ENCODE results near the gene RPS6KA2.

Gene RPS6KA2

GRCh38 chr6:166465671-166466087 is 161.4 kb downstream of the RPS6KA2 start:
- no peak for DNase-seq (ENCODE audit: low spot score)

- DNase-seq (ENCODE audit: low spot score): no peak
Measured at GRCh38 chr6:166465003-166465399, 162.1 kb downstream of the RPS6KA2 start.

GRCh38 chr6:166464068-166465002 is 162.7 kb downstream of the RPS6KA2 start:
- no peak for DNase-seq (ENCODE audit: low spot score)

- DNase-seq (ENCODE audit: low spot score): no peak
Measured at GRCh38 chr6:166463359-166464067, 163.5 kb downstream of the RPS6KA2 start.

- no peak for DNase-seq (ENCODE audit: low spot score)
Measured at GRCh38 chr6:166462461-166463135, 164.5 kb downstream of the RPS6KA2 start.

GRCh38 chr6:166461821-166462460 is 165.1 kb downstream of the RPS6KA2 start:
- no peak for DNase-seq (ENCODE audit: low spot score)

GRCh38 chr6:166460473-166461437 is 166.3 kb downstream of the RPS6KA2 start:
- DNase-seq (ENCODE audit: low spot score): no peak

- DNase-seq (ENCODE audit: low spot score): no peak
Measured at GRCh38 chr6:166459906-166460305, 167.1 kb downstream of the RPS6KA2 start.

GRCh38 chr6:166459272-166459671 is 167.8 kb downstream of the RPS6KA2 start:
- DNase-seq (ENCODE audit: low spot score): no peak

GRCh38 chr6:166456395-166457156 is 170.5 kb downstream of the RPS6KA2 start:
- no peak for DNase-seq (ENCODE audit: low spot score)

GRCh38 chr6:166454692-166455515 is 172.1 kb downstream of the RPS6KA2 start:
- no peak for DNase-seq (ENCODE audit: low spot score)

- no peak for DNase-seq (ENCODE audit: low spot score)
Measured at GRCh38 chr6:166453651-166454050, 173.4 kb downstream of the RPS6KA2 start.

- no peak for DNase-seq (ENCODE audit: low spot score)
Measured at GRCh38 chr6:166450167-166450873, 176.7 kb downstream of the RPS6KA2 start.

- no peak for DNase-seq (ENCODE audit: low spot score)
Measured at GRCh38 chr6:166449641-166450040, 177.4 kb downstream of the RPS6KA2 start.

GRCh38 chr6:166449036-166449435 is 178.0 kb downstream of the RPS6KA2 start:
- no peak for DNase-seq (ENCODE audit: low spot score)

GRCh38 chr6:166448432-166448831 is 178.6 kb downstream of the RPS6KA2 start:
- no peak for DNase-seq (ENCODE audit: low spot score)

- no peak for DNase-seq (ENCODE audit: low spot score)
Measured at GRCh38 chr6:166446567-166447065, 180.4 kb downstream of the RPS6KA2 start.

GRCh38 chr6:166446146-166446545 is 180.9 kb downstream of the RPS6KA2 start:
- no peak for DNase-seq (ENCODE audit: low spot score)

All from RKO (cell line).